ENCODE results near the gene TRPC6. TPM values are rescaled to one million over a fixed set of nuclear protein-coding genes. Genes with fewer than 3 reads are reported as not detected.

TRPC6 gene
- total RNA-seq, 4 donors from 2014 or later: 4.6 to 17.9 (median 6.8) TPM

DNA sequence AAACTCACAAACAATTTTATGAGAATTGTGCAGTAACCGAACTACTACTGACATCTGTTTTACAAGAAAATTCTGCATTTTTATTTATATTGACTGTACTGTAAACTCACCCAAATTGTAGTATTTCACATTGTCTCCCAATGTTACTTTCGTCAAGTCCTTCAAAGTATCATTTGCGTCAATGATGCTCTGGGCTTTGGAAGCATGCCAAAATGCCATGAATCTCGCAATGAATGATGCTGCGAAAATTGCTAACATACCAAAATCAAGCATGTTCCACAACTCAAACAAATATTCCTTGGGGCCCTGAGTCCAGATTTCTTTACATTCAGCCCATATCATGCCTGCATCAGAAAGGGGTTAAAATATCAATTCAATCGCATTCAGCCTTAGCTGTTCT, 107.6 kb downstream of the TRPC6 start:
- no peak for TF ChIP-seq CTCF (IDR thresholded peaks at IDR 0.05; ENCODE audit: low read depth)

- no peak for TF ChIP-seq CTCF (IDR thresholded peaks at IDR 0.05; ENCODE audit: low read depth)
These were observed 108.1 kb downstream of the TRPC6 start for GRCh38 chr11:101475699-101476098.

- no peak for TF ChIP-seq CTCF (IDR thresholded peaks at IDR 0.05; ENCODE audit: low read depth)
These were observed 109.1 kb downstream of the TRPC6 start for GRCh38 chr11:101474666-101475065.

- TF ChIP-seq CTCF (IDR thresholded peaks at IDR 0.05; ENCODE audit: low read depth): no peak
These were observed 112.8 kb downstream of the TRPC6 start for GRCh38 chr11:101470881-101471520.

GRCh38 chr11:101470419-101470818, 113.4 kb downstream of the TRPC6 start:
- no peak for TF ChIP-seq CTCF (IDR thresholded peaks at IDR 0.05; ENCODE audit: low read depth)

DNA sequence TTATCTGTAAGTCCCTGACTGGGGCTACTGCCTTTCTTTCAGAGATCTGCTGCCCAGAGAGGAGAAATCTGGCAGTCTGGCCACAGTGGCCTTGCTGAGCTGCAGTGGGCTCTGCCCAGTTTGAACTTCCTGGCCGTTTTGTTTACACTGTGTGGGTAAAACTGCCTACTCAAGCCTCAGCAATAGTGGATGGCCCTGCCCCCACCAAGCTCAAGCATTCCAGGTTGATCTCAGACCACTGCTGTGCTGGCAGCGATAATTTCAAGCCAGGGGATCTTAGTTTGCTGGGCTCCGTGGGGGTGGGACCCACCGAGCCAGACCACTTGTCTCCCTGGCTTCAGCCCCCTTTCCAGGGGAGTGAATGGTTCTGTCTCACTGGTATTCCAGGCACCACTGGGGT, 117.5 kb downstream of the TRPC6 start:
- TF ChIP-seq CTCF (IDR thresholded peaks at IDR 0.05; ENCODE audit: low read depth): no peak

DNA sequence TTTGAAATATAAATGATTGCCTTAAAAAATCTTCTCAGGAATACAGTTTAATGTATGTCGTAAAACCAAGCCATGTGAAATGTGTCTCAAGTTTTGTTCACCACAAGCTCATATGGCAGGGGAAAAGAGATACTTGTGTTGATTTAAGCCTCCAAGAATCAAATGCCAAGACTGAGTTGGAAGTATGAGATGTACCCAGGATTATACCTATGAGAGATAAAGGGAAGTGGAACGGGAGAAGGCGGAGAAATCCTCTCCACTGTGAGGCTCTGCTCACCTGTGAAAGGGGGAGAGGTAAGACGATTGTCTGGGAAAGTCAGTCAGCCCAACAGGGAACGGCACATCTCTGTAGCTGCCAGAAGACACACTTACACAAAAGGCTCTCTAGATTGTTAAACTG, 124.8 kb downstream of the TRPC6 start:
- no peak for TF ChIP-seq CTCF (IDR thresholded peaks at IDR 0.05; ENCODE audit: low read depth)
